Activated CD4-positive, alpha-beta T cell treated with anti-CD3 and anti-CD28 coated beads, Interleukin-2, amount 50 U/mL, for 16 hours (primary cell): ENCODE results near the gene BID.
A peak's percentile ranks its signal among the peaks of the same experiment; 100 is the strongest.
"Not testable (repeated sequence)": the region's sequence is repeated elsewhere in the genome, so short reads cannot be mapped to it uniquely, and the experiment has no call there.

Experiments used
- DNase-seq: peaks from one replicate; pipeline ENCODE4 v3.0.0-alpha.2; 2020

The BID gene

DNA sequence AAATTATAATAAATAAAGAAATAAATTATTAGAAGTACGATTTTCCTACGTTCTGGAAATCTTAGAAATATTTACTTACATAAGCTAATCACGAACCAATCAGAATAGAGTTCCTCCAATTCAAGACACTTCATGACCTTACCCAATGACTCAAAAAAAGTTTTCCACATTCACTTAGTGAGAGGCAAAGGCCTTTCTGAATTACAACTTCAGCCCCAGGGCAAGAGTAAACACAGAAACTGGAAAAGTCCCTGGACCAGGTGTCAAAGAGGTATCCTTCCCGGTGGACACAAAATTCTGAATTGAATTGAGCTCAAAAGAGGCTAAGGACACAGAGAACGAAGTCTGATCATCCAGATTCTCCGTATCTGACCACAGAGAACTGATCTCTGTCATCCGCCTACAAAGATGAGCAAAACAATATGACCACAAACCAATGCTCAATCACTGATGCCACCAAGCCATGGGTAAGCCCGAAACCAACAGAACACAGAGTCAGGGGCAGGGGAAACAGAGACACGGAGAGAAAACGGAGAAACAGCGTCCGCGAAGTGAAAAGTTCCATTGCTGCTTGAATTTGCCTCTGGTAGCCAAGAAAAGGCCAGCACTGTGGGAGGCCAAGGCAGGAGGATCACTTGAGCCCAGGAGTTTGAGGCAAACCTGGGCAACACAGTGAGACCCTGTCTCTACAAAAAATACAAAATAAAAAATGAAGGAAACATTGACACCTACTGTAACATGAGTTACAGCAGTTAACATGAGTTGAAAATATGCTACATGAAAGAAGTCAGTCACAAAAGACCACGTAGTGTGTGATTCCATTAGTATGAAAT lies 6.8 kb downstream of the BID start:
- peak; percentile 91 for DNase-seq

DNA sequence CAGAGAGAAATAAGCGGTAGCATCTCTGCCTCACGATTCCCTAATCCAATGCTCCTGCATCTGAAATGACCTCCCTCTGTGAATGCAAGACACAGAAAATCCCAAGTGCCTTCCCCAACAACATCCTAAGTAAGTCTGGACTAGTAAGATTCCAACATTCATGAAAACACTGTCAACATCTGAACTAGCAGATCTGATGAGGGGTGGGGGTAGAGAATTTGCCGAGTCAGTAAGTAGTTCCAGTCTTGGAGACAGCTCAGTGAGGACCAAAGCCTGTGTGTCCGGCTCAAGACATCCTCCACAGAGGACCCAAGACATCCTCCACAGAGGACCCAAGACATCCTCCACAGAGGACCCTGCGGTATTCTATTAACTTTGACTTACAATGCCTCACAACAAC lies 9.4 kb downstream of the BID start:
- DNase-seq, result not testable (repeated sequence)

DNA sequence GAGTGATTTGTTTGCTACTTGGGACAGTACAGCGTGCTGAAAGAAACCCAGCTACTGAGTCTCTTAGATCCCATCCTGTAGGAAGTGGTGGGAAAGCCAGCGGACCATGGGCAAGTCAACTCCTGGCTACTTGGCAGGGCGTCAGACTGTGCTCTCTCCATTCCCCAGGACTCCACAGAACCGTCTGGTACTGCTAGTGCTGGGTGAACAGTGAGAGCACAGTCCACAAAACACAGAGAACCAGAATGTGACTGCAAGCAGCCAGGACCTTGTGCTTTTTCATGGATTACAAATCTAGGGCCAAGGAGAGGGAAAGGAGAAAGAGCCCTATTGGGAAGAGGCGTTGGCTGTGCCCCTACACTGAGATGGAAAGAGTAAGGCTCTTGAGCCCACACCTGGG lies 10.2 kb downstream of the BID start:
- no peak for DNase-seq

DNA sequence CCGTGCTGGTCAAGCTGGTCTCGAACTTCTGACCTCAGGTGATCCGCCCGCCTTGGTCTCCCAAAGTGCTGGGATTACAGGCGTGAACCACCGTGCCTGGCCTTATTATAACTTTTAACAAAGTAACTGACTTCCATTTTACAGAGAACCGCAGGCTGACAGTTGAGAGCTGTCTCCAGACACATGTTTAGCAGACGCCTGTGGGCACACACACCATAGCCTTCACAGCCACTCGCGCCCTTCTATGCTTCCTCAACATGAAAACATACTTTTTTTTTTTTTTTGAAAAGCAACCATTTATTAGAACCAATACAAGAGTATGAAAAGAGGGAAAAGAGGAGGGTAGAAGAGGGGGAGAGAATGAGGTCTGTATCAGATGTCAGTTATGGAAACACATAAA lies 10.8 kb downstream of the BID start:
- DNase-seq, result not testable (repeated sequence)

DNA sequence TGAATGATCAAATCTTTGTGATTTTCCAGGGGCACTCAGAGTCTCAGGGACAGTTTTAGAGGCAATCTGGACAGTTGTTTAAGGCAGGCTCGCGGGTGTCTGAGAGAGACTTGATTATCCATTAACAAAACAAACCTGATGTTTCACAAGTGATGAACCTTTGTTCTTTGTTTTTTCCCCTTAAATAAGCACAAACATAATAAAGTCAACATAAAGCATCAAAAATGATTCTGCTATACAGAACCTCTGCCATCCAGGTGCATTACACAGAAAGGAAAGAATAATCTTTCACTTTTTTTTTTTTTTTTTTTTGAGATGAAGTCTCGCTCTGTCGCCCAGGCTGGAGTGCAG lies 13.2 kb downstream of the BID start:
- no peak for DNase-seq

DNA sequence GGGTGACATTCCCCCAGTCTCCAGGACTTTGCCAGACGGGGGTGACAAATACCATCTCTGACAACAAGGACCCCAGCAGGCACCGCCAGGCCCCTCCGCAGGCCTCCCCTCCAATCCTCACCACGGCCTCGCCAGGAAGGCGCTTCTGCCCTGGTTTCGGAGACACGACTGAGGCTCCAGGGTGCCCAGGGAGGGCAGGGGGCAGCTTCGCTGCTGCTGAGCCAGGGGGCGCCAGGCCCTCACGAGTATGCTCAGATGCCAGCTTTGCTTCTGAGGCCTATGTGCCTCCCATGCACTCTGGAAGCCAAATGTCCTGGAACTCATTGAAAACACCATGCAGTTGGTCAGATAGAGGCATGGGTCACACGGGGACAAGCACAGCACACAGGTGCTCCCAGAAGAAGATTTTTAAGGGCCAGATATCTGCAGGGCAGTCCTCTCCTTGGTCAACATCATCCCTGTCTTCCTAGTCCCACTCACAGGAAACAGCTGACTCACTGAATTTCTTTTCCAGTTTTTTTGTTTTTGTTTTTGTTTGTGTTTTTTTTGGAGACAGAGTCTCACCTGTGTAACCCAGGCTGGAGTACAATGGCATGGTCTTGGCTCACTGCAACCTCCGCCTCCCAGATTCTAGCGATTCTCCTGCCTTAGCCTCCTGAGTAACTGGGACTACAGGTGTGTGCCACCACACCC lies 19.9 kb downstream of the BID start:
- DNase-seq, result peak; percentile 18

DNA sequence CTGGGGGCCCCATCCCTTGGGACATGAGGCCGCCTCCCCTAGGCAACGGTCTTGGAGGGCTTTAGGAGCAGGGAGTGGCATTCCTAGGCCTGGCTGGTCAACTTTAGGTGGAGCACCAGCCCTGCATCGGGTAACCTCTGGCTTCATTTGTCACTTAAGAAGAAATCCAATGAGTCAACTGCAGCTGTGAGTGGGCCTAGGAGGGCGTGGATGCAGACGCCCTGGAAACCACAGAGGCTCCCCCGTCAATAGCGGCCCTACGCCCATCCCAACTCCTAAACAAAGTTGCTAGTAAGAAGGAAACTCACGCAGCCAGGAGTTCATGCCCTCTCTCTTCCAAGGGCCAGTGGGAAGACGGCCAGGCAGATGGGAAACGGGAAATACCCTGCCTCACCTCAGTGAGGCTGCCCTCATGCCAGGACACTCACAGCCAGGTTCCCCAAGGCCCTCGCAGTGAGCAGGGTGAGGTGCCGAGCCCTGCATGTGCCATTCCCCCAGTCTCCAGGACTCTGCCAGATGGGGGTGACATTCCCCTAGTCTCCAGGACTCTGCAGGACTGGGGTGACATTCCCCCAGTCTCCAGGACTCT lies 20.8 kb downstream of the BID start:
- no peak for DNase-seq

DNA sequence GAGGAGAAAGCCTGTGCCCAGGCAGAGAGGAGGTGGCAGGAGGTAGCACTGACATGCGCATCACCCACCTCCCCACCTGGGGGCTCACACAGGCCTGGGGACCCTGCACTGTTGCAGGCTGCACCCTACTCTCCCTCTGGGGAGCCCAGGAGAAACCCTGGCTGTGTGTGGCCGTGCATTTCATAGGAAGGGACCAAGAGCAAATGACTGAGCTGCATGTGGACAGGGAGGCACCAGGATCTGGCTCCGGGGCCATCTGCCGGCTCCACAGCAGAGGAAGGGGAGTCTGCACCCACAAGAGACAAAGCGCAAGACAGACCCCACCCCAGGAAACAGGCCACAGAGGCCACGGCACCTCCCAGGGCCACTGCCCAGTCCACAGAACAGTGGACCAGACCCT lies 22.7 kb downstream of the BID start:
- no peak for DNase-seq

DNA sequence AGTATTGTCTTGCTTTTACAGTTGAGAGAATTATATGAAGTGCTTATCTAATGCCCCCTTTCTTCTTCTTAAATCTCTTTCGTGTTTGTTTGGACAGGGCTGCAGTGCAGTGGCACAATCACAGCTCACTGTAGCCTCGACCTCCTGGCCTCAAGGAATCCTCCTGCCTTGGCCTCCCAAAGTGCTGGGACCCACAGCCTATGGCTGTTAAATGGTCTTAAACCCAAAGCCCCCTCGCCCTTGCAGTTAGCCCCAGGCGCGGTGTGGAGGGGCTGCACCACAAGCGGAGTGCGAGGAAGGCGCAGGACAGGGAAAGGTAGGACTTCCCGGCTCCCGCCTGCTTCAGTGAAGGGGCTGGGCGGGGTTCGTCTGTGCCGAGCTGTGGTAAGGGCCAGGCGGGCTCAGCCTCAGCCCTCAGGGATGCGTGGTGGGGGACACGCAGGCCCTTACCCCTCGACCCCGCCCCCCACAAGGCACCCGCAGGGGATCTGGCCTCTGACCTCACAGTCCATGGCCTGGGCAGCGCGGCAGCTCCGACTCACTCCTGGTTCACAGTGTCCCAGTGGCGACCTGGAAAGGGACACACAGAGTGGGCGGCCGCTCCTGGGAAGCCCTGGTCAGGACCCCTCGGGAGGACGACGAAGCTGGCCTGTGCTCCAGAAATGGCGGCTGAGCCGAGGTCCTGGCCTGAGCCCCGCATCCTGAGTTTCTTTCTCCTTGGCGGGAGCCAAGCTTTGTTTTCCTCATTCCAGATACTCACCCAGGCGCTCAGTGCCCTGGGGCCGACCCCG lies 24.5 kb downstream of the BID start:
- no peak for DNase-seq

DNA sequence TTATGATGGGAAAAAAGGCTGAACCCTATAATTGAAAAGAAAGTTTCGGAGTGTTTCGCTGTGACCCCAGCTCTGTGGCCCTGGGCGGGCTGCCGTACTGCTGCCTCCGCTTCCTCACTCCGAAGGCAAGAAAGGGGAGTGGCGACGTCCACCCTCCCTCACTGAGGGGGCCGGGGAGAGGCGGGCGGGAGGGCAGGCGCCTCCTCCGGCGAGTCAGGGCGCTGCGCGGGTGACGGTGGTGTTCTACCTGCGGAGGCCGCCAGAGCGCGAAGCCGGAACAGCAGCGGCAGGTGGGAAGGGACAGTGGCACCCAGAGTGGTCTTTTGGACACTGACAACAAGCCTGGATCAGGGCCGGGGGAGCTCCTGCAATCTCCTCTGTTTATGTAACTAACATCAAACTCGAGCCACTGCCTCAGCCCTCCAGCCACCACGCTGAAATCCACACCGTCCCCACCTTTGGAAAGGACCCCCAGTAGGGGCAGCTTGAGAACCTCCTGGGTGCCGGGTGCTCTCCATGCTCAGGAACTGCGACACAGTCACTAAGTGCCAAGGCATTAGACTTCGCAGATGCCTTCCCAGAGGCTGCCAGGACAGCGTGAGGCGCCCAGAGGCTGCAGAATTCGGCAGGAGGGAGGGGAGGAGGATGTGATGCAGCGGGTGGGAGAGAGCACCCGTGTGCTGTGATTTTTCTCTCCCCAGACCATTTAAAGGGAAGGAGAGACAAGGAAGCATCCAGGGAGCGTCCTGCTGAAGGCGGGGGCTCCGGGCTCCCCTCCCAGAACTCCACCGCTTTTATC lies 25.5 kb downstream of the BID start:
- DNase-seq, result no peak

DNA sequence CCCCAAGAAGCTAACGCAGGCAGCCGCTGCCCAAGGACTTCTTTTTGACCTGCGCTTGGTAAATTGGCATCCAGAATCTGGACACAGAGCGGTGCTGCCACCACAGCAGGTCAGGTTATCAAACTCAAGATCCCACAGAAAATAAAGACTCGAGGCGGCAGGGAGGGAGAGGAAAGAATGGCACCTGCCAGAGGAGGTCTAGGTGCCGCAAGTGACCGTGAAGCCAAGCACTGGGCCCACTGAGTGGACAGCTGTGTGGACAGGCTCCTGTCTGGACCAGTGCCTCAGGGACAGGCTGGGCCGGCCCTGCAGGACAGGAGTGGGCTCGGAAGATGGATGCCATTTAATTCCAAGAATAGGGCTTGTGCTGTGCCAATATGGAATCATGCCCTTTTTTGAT lies 27.4 kb downstream of the BID start:
- DNase-seq, result no peak

DNA sequence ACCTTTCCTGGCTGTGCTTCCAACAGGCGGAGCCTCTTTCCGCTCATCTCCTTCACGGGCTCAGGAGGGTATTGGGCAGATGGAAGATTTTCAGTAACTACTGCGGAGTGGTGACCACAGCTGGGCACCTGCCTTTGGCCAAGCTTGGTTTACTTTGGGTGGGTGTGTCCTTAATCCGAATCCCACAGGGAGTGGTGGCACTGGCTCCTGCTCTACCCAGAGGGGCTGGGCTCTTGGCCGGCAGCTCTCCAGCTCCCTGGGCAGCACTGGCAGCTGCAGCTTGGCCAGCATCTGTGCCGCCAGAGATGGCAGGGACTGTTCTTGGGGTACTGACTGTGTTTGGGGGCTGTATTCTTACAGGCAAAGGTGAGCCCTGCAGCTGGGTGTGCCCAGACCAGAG lies 29.8 kb downstream of the BID start:
- no peak for DNase-seq

DNA sequence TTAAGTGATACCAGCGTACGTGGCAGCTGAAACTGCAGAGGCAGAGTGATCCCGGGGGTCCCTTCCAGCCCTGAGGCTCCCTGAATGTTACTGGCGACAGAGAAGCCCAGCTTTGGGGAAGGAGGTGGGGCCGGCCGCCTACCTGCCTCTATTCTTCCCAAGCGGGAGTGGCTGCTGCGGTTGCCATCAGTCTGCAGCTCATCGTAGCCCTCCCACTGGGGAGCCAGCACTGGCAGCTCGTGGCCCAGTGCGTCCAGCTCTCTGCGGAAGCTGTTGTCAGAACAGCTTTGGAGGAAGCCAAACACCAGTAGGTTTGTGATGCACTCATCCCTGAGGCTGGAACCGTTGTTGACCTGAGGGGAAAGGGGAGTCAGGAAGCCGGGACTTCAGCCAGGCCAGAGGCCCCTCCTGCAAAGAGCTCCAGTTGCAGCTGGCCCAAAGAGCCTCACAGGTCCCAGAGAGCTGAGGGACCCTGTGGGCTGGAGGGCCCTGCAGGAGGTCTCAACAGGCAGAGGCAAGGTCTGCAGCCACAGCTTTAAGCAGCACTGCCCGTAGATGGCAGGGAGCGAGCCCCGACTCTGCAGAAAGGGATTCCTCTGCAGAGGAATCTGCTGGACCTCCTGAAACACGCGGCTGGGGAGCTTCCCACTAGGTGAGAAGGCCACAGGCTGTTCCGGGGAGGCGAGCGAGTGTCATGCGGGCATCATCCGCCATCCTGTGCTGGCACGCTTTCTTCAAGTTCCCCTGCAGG lies 30.4 kb downstream of the BID start:
- no peak for DNase-seq

DNA sequence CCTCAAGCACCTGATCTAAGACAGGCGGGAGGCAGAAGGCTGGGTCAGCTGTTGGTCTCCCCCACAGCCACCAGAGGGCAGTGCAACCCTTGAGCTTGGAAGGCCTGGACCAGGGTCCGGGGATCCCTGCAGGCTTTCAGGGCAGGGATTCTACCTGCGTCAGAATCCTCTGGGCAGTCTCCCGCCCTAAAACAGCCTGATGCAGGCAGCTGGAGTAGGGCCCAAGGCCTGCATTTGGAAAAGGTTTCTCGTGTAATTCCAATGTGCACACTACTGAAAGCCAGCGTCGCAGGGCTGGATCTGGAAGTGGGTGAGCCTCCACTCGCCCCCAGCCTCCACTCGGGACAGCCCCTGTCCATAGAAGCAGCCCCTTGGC lies 31.8 kb downstream of the BID start:
- peak; percentile 76 for DNase-seq

DNA sequence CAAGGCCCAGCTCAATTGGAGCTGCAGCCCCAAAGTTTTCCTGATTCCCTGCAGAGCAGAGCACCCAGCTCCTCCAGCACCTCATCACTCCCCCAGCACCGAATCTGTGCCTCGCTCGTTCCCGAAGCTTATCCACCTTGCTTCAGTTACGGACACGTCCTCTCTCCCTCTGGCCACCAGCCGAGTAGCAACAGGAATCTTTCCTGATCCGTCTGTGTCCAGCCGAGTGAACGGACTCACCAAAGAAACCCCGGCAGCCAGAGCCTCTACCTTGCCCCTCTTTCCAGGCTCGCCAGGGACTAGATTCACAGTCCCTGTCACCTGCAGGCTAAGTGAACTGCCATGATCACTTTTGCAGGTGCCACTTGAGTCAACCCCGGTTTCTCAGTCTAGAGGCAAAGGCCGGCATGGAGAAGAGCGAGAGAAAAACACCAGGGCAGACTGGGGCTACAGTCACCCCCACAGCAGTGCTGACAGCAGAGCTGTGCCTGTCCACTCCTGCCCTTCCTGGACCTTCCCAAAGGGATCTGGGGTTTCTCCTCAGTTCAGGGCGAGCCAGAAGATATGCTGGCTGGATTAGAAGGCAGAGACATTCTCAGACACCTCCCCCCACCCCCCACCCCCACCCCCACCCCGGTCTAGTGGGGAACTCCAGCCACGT lies 32.3 kb downstream of the BID start:
- DNase-seq, result no peak

DNA sequence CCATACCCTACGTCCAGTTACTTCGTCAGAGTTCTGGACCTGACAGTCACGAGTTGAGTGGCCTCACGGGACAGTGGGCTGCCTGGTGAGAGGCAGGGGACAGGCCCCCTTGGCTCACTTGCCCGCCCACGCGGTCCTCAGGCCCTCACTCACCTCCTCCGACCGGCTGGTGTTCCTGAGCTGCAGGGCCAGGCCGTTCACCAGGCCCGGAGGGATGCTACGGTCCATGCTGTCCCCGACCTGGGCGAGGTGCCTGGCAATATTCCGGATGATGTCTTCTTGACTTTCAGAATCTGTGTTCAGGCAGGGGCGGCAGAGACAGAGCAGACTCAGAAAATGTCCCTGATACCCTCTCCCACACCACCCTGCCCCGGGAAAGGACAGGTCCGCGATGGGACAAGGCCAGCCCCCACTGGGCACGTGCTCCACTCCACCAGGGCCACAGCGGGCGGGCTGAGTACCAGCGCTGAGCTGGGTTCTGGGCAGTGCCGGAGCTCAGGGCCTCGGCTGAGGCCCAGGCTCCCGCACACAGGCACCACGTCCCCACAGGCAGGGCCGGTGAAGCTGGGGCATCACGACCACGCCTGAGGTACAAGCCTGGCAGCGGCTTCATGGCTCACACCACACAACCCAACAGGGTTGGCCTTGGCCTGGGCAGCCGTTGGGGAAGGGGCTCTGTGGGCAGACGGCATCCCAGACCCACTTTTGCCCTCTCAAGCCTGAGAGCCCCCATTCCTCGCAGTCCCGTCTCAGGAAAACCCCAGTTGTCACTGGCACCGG lies 34.9 kb downstream of the BID start:
- no peak for DNase-seq

DNA sequence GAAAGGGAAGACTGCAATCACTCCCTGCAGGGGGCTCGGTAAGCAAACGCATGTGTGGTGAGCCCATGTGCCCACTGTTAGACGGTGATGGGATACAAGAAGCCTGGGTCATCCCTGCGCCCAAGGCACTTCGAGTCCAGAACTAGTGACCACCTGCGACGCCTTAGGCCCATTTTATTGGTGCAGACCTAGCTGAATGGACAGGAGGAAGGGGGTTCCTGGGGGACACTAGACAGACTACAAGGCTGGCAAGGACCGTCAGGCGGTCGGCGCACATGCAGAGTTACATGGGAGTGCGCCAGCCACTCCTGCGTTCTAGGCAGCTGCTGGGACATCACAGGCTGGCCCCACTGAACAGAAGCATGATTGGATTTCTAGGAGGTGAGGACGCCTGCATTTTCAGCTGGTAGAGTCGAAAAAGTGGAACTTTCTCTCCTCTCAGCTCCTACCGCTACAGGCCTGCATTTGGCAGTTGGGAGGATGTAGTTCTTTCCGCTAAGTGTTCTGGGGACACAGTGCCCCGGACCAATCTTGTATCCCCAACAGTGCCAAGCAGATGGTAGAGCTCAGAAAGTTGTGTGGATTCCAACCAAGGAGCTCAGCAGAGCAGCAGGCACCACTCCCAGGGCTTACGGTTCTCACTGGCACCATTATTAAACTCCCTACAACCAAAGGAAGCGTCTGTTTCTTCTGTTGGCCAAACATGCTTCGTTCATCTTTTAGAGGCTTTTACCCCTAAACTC lies 35.7 kb downstream of the BID start:
- no peak for DNase-seq

DNA sequence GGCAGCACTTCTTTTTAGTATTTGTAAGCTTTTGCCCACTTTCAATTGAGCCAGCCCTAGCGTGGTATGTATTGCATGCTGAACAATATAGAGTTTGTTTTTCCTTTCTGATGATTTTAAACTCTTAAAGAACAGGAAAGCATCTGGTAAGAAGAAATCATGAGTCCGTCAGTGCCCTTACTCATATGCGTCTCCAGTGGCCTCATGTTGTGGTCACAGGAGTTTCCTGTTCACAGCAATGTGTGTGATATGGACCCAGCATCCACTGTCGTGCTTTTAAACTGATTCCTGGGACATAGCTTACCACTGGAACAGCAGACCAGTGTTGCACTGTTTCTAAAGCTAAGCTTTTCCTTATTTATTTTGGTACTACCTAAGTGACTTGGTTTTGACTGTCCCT lies 40.1 kb downstream of the BID start:
- peak; percentile 67 for DNase-seq

DNA sequence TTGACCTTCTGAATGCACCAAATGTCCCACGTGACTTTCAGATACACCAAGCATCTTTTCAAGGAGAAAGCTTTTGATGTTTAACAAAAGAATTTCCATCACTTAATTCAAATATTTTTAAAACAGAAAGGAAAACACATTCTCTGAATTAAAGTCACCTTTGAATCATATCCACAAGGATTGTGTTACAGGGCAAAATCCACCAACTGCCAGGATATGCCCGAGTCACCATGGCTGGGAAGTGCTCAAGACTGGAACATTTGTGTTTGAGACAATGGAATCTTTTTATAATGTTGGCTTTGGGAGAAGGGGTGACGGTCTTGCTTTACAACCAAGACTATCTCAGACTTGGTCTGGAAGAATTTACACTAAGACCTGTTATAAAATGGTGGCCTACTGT lies 40.8 kb downstream of the BID start:
- no peak for DNase-seq
